Measurements from ENCODE around the gene CLEC18A.

DNA sequence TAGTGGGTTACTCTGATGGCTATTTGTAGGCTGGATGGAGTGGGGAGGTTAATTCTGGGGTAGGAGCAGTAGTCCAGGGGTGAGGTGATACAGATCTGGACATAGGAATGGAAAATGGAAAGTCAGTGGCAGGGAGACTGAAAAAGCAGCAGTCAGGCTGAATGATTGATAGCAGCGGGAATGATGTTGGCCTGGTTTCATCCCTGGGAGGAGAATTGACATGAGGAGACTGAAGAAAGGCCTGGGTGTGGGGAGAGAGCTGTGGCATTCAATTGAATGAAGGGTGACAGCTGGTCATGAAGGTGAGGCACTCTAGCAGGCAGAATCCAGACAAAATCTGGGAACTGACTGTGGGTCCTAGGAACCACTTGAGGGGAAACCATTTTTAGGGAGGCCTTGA is 34.7 kb upstream of the CLEC18A start:
- TF ChIP-seq YY1 (IDR thresholded peaks at IDR 0.05; ENCODE audit: insufficient read depth, insufficient read length): no peak
- TF ChIP-seq ZNF274 (IDR thresholded peaks at IDR 0.05; ENCODE audit: low read depth, low read length): no peak
- TF ChIP-seq SUZ12 (IDR thresholded peaks at IDR 0.05; ENCODE audit: extremely low read depth, insufficient read depth, insufficient read length): no peak

Measured in NT2/D1 (cell line).